SU-DHL-6 (cell line): ENCODE data around the gene CYBA.

Experiments used
- EZH2phosphoT487 ChIP-seq: fragments of 200-600 bp; sonication (generic), shearing (Covaris generic); conservative IDR thresholded peaks from 2 replicates; pipeline ENCODE4 v1.6.1; 2018; ENCODE audit warnings: mild to moderate bottlenecking, antibody characterized with exemption, low read length, moderate library complexity, mixed read lengths
- TF ChIP-seq, protein P1 (sequence below): fragments of 200-600 bp; sonication (generic); IDR thresholded peaks from one replicate; pipeline ENCODE4 v1.5.1; 2017; ENCODE audit warnings: antibody characterized with exemption, mild to moderate bottlenecking, low read length, moderate library complexity; ENCODE audit not compliant: insufficient read depth, poor library complexity, severe bottlenecking

DNA sequence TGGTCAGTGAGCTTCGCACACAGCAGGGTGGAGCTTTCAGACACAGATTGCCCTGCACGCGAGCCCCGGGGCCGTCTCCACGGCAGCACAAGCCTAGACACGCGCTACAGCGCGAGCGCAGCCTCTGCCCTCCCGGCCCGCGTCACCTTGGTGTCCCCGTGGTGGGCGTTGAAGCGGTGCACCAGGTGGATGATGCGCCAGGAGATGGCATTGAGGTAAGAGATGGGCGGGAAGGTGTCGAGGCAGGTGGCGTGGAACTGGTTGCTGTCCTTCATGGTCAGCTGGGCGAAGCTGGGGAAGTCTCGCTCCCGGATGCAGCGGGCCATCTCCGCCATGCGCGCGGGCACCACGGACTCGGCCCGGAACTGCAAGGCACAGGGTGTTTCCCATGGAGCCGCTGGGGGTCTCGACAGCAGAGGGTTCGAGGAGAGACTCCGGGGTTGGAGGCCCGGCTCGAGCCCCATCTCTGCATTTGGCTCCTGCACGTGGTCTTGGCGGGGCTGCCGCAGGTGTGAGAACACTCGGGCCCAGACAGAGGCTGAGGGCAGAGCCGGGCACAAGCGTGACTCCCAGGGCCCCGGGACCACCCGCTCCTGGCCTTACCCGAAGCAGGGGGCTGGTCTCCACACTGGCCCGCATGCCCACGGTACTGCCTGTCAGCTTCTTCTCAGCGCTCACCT, 4.3 kb upstream of the CYBA start:
- TF ChIP-seq, protein P1, sequence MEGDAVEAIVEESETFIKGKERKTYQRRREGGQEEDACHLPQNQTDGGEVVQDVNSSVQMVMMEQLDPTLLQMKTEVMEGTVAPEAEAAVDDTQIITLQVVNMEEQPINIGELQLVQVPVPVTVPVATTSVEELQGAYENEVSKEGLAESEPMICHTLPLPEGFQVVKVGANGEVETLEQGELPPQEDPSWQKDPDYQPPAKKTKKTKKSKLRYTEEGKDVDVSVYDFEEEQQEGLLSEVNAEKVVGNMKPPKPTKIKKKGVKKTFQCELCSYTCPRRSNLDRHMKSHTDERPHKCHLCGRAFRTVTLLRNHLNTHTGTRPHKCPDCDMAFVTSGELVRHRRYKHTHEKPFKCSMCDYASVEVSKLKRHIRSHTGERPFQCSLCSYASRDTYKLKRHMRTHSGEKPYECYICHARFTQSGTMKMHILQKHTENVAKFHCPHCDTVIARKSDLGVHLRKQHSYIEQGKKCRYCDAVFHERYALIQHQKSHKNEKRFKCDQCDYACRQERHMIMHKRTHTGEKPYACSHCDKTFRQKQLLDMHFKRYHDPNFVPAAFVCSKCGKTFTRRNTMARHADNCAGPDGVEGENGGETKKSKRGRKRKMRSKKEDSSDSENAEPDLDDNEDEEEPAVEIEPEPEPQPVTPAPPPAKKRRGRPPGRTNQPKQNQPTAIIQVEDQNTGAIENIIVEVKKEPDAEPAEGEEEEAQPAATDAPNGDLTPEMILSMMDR, result no peak
- no peak for TF ChIP-seq EZH2phosphoT487
